Measurements from ENCODE around the gene HSD17B1. TPM values are rescaled to one million over a fixed set of nuclear protein-coding genes. Genes with fewer than 3 reads are reported as not detected.
A peak's percentile ranks its signal among the peaks of the same experiment; 100 is the strongest.

Gene HSD17B1
- total RNA-seq, 6 experiments from 2014 or later = 0.31 to 1.1 (median 0.87) TPM

- Histone ChIP-seq H3K9me3 (no peaks in the 10 kb centered on the region), H3K27me3 (no peaks in the 10 kb centered on the region), H3K4me1 (peaks cover 0 to 11% (median 0%) of the 10 kb centered on the region in 4 donors), H3K27ac (no peak overlapping the region), H3K4me3 (no peak overlapping the region), H3K36me3 (peaks cover 0 to 34% (median 3%) of the 10 kb centered on the region in 4 donors)
- no peak for ATAC-seq
- no peak for DNase-seq
- 58% methylated on average over 2 of the region's 2 CpGs for WGBS (ENCODE audit: insufficient coverage, low coverage, low lambda C conversion rate, missing lambda C conversion rate)
- intact Hi-C loops (cut with DNase I) = loop anchor here in 1 of 2 donors (5.0 to 10.0 kb wide), 2 partner anchors 88 to 185 kb away; partner anchors contain the start of gene CAVIN1
- no peak for TF ChIP-seq CTCF (IDR thresholded peaks at IDR 0.05)
- TF ChIP-seq POLR2A (IDR thresholded peaks at IDR 0.05) = no peak
These were observed 42.9 kb upstream of the HSD17B1 start for GRCh38 chr17:42509841-42510240.

- peak overlapping the region; percentile 66 to 76 (median 72) for H3K27ac ChIP-seq
- ATAC-seq (no peak), DNase-seq (no peak)
- TF ChIP-seq POLR2A (IDR thresholded peaks at IDR 0.05) (no peak), CTCF (IDR thresholded peaks at IDR 0.05) (no peak)
- 76% methylated on average over 8 of the region's 9 CpGs for WGBS (ENCODE audit: insufficient coverage, low coverage, low lambda C conversion rate, missing lambda C conversion rate)
- no peak overlapping the region for H3K4me3 ChIP-seq
- no peaks in the 10 kb centered on the region for H3K27me3 ChIP-seq
- H3K4me1 ChIP-seq = peaks cover 0 to 11% (median 0%) of the 10 kb centered on the region in 4 donors
- intact Hi-C loops (cut with DNase I) = loop anchor here in 1 of 2 donors (5.0 to 10.0 kb wide), 2 partner anchors 90 to 187 kb away; partner anchors contain the start of gene CAVIN1
- peaks cover 0 to 36% (median 3%) of the 10 kb centered on the region in 4 donors for H3K36me3 ChIP-seq
- H3K9me3 ChIP-seq = no peaks in the 10 kb centered on the region
These were observed 40.5 kb upstream of the HSD17B1 start for GRCh38 chr17:42512246-42512645.

DNA sequence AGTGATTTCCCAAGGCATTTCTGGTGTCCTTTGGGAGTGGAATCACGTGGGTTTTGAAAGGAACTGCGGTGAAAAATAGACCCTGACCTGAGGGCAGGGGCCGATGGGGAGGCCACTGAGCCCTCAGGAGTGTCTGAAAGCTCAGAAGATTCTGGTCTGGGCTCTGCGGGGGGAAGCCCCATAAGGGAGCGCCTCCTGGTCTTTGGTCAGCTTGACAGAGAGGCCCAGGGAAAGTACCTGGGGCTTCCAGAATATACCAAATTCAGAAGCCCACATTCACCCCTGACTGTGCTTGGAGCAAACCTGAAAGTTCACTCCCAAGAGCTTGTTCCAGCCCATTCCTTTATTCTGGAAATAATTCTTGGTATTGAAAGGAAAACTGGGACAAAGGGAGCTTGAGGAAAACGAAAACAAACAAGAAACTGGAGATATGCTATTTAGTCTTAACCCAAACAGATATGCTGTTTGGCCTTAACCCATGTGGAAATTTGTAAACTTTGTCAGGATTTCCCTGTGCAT lies 39.9 kb upstream of the HSD17B1 start:
- 43% methylated on average over 6 of the region's 6 CpGs for WGBS (ENCODE audit: insufficient coverage, low coverage, low lambda C conversion rate, missing lambda C conversion rate)
- ATAC-seq (peak in 3 of 4 donors; percentile 14 to 58 (median 45)), DNase-seq (no peak)
- Histone ChIP-seq H3K36me3 (peaks cover 0 to 36% (median 3%) of the 10 kb centered on the region in 4 donors), H3K4me1 (peaks cover 0 to 13% (median 0%) of the 10 kb centered on the region in 4 donors), H3K4me3 (no peak overlapping the region), H3K27ac (peak overlapping the region; percentile 66 to 76 (median 72)), H3K9me3 (no peaks in the 10 kb centered on the region), H3K27me3 (no peaks in the 10 kb centered on the region)
- intact Hi-C loops (cut with DNase I) = loop anchor here in 1 of 2 donors (5.0 to 10.0 kb wide), 2 partner anchors 90 to 188 kb away; partner anchors contain the start of gene CAVIN1
- TF ChIP-seq POLR2A (IDR thresholded peaks at IDR 0.05) (no peak), CTCF (IDR thresholded peaks at IDR 0.05) (no peak)

- Histone ChIP-seq H3K27ac (peak overlapping the region; percentile 60 to 72 (median 66)), H3K9me3 (no peaks in the 10 kb centered on the region), H3K4me1 (peaks cover 0 to 17% (median 2%) of the 10 kb centered on the region in 4 donors), H3K27me3 (no peaks in the 10 kb centered on the region), H3K4me3 (no peak overlapping the region), H3K36me3 (peaks cover 0 to 27% (median 3%) of the 10 kb centered on the region in 4 donors)
- ATAC-seq (no peak), DNase-seq (no peak)
- WGBS (ENCODE audit: insufficient coverage, low coverage, low lambda C conversion rate, missing lambda C conversion rate) = 89% methylated on average over 9 of the region's 11 CpGs
- TF ChIP-seq CTCF (IDR thresholded peaks at IDR 0.05) (no peak), POLR2A (IDR thresholded peaks at IDR 0.05) (no peak)
- intact Hi-C loops (cut with DNase I) = loop anchor here in 1 of 2 donors (5.0 to 10.0 kb wide), 2 partner anchors 91 to 189 kb away; partner anchors contain the start of gene CAVIN1
These were observed 39.0 kb upstream of the HSD17B1 start for GRCh38 chr17:42513686-42514085.
